Kidney (tissue), 14 donors: ENCODE results near the gene SMYD3. TPM values are rescaled to one million over a fixed set of nuclear protein-coding genes. Genes with fewer than 3 reads are reported as not detected.

Experiments
- DNase-seq, 5 donors: peaks; one replicate each; pipeline ENCODE4 v3.0.0-alpha.2; 2013 to 2020
- FAIRE-seq: peaks from 2 replicates; lab custom pipeline; 2012; peaks lifted over from hg19 to GRCh38; lab: Jason Lieb, UNC
- H3K27ac ChIP-seq, 2 donors: one replicate each; pipeline ENCODE4 v1.7.0; 2013; ENCODE audit warnings: low read depth in 2 of 2, low read length in 2 of 2, inconsistent platforms in 1 of 2
- H3K27me3 ChIP-seq: one replicate; pipeline ENCODE4 v1.7.1; 2013; ENCODE audit warnings: low read length, inconsistent platforms; ENCODE audit not compliant: control insufficient read depth, insufficient read depth
- H3K36me3 ChIP-seq, 3 donors: one replicate each; pipeline versions ENCODE4 v1.7.0 to v1.7.1; 2013; ENCODE audit warnings: low read length in 3 of 3, control low read depth in 1 of 3, inconsistent platforms in 1 of 3; ENCODE audit not compliant: insufficient read depth in 3 of 3, control insufficient read depth in 2 of 3
- H3K4me1 ChIP-seq, 3 donors: one replicate each; pipeline versions ENCODE4 v1.7.0 to v1.7.1; 2013; ENCODE audit warnings: low read length in 3 of 3, inconsistent platforms in 1 of 3, low read depth in 1 of 3; ENCODE audit not compliant: control insufficient read depth in 2 of 3, insufficient read depth in 2 of 3
- H3K4me3 ChIP-seq, 3 donors: one replicate each; pipeline versions ENCODE4 v1.7.0 to v1.8.1; 2013; ENCODE audit warnings: low read length in 3 of 3, control low read depth in 1 of 3, inconsistent platforms in 1 of 3
- H3K9ac ChIP-seq, 3 donors: one replicate each; pipeline versions ENCODE4 v1.7.0 to v1.7.1; 2013; ENCODE audit warnings: low read length in 3 of 3, control low read depth in 1 of 3, inconsistent platforms in 1 of 3
- H3K9me3 ChIP-seq, 3 donors: one replicate each; pipeline versions ENCODE4 v1.7.0 to v1.7.1; 2013; ENCODE audit warnings: low read length in 3 of 3, control low read depth in 1 of 3, inconsistent platforms in 1 of 3; ENCODE audit not compliant: control insufficient read depth in 2 of 3, insufficient read depth in 1 of 3
- CTCF ChIP-seq: IDR thresholded peaks from 3 replicates; pipeline ENCODE4 v1.5.1; 2012; ENCODE audit warnings: mild to moderate bottlenecking, moderate library complexity, borderline replicate concordance; ENCODE audit not compliant: insufficient read depth; ENCODE audit errors: extremely low read depth
- intact Hi-C: fragments of 100-400 bp; cut with DNase I; formaldehyde crosslinking; loops from one replicate; pipeline ENCODE4 v1.11.1; 2022
- polyA plus RNA-seq: library from polyadenylated mRNA; stranded (reverse); fragments of 350-450 nt; fragmentation: Illumina TruSeq; extraction: RNeasy Lipid Tissue Mini Kit (QIAGEN cat#74804); gene quantifications from one replicate; pipeline ENCODE4 v1.2.3, GENCODE V29; 2014; ENCODE audit warnings: low read depth, low replicate concordance; ENCODE audit not compliant: insufficient read depth
- total RNA-seq: library from RNA; stranded (reverse); fragmentation: NEBNext Ultra II Directional; extraction: Animal tissue kit (Norgen Biotek cat#: 25700); gene quantifications from one replicate; pipeline ENCODE4 v1.2.1, GENCODE V29; 2021
- donor health status: control.
- donor health status: control.
- donor health status: control.
- donor health status: control.
- donor health status: control.
- donor health status: DM: yes; HTN: yes; CAD: no.
- donor health status: Normal renal cell carcinoma (clear cell type).

The SMYD3 gene
- total and polyA plus RNA-seq, 2 donors from 2014 or later, result 23.3 to 23.9 TPM

- intact Hi-C loops, result no loop called here
- TF ChIP-seq CTCF, result no peak
- FAIRE-seq (no peak), DNase-seq (no peak)
- no peaks in the 10 kb centered on the region for H3K9me3 ChIP-seq
- H3K9ac ChIP-seq, result no peak overlapping the region
- H3K36me3 ChIP-seq, result no peaks in the 10 kb centered on the region
- H3K27me3 ChIP-seq, result no peaks in the 10 kb centered on the region
- H3K4me3 ChIP-seq, result no peak overlapping the region
- H3K27ac ChIP-seq, result no peak overlapping the region
- H3K4me1 ChIP-seq, result no peaks in the 10 kb centered on the region
Observed at GRCh38 chr1:245933431-245934045, 573.5 kb downstream of the SMYD3 start.

GRCh38 chr1:245932302-245932972 lies 574.6 kb downstream of the SMYD3 start:
- H3K4me1 ChIP-seq, result no peaks in the 10 kb centered on the region
- H3K27me3 ChIP-seq, result no peaks in the 10 kb centered on the region
- H3K9ac ChIP-seq, result no peak overlapping the region
- H3K36me3 ChIP-seq, result no peaks in the 10 kb centered on the region
- no peak overlapping the region for H3K4me3 ChIP-seq
- no peaks in the 10 kb centered on the region for H3K9me3 ChIP-seq
- TF ChIP-seq CTCF, result no peak
- FAIRE-seq (no peak), DNase-seq (no peak)
- intact Hi-C loops, result no loop called here
- H3K27ac ChIP-seq, result no peak overlapping the region

GRCh38 chr1:245931450-245931849 lies 575.6 kb downstream of the SMYD3 start:
- no peak for TF ChIP-seq CTCF
- intact Hi-C loops, result no loop called here
- no peaks in the 10 kb centered on the region for H3K9me3 ChIP-seq
- no peaks in the 10 kb centered on the region for H3K4me1 ChIP-seq
- no peaks in the 10 kb centered on the region for H3K36me3 ChIP-seq
- DNase-seq, result no peak
- H3K27me3 ChIP-seq, result no peaks in the 10 kb centered on the region
- no peak for FAIRE-seq
- no peak overlapping the region for H3K9ac ChIP-seq
- no peak overlapping the region for H3K27ac ChIP-seq
- H3K4me3 ChIP-seq, result no peak overlapping the region

GRCh38 chr1:245929224-245929623 lies 577.9 kb downstream of the SMYD3 start:
- no peak for TF ChIP-seq CTCF
- no peak overlapping the region for H3K4me3 ChIP-seq
- H3K9ac ChIP-seq, result no peak overlapping the region
- H3K9me3 ChIP-seq, result no peaks in the 10 kb centered on the region
- intact Hi-C loops, result no loop called here
- no peaks in the 10 kb centered on the region for H3K4me1 ChIP-seq
- no peaks in the 10 kb centered on the region for H3K27me3 ChIP-seq
- DNase-seq (no peak), FAIRE-seq (no peak)
- no peaks in the 10 kb centered on the region for H3K36me3 ChIP-seq
- no peak overlapping the region for H3K27ac ChIP-seq
